Upper lobe of right lung (tissue), 1 donor: ENCODE results near the gene CTAGE15. TPM values are rescaled to one million over a fixed set of nuclear protein-coding genes. Genes with fewer than 3 reads are reported as not detected.
A peak's percentile ranks its signal among the peaks of the same experiment; 100 is the strongest.
"Not testable (repeated sequence)": the region's sequence is repeated elsewhere in the genome, so short reads cannot be mapped to it uniquely, and the experiment has no call there.

Source experiments
- ATAC-seq: fragments of 200-7000 bp; cut with Tn5 transposase; one replicate; pipeline ENCODE4 v1.9.1; 2020; ENCODE audit warnings: mild to moderate bottlenecking, moderate library complexity
- DNase-seq: peaks from one replicate; pipeline ENCODE4 v3.0.0-alpha.2; 2020
- H3K27ac ChIP-seq: fragments of 200-600 bp; one replicate; pipeline ENCODE4 v1.8.0; 2022
- H3K27me3 ChIP-seq: fragments of 200-600 bp; one replicate; pipeline ENCODE4 v1.8.0; 2022; ENCODE audit warnings: mild to moderate bottlenecking
- H3K36me3 ChIP-seq: fragments of 200-600 bp; one replicate; pipeline ENCODE4 v1.8.0; 2022
- H3K4me1 ChIP-seq: fragments of 200-600 bp; one replicate; pipeline ENCODE4 v1.8.0; 2022
- H3K4me3 ChIP-seq: fragments of 200-600 bp; one replicate; pipeline ENCODE4 v1.8.0; 2022; ENCODE audit warnings: mild to moderate bottlenecking
- H3K9me3 ChIP-seq: fragments of 200-600 bp; one replicate; pipeline ENCODE4 v1.8.0; 2022
- intact Hi-C: fragments of 100-400 bp; cut with DNase I; formaldehyde crosslinking; loops from one replicate; pipeline ENCODE4 v1.11.0; 2022
- long read RNA-seq: library from polyadenylated mRNA; unstranded; transcript quantifications from one replicate; pipeline ENCODE4 v2.0.0, GENCODE V29; 2021
- total RNA-seq: library from RNA; stranded (reverse); fragmentation: NEBNext Ultra II Directional; extraction: Animal tissue kit (Norgen Biotek cat#: 25700); gene quantifications from one replicate; pipeline ENCODE4 v1.2.1, GENCODE V29; 2021
- donor health status: DM: no; HTN: yes; CAD: no; lungs with severe emphysema.

CTAGE15 gene
- 0.93 TPM for total RNA-seq
- long read RNA-seq: 0 reads

GRCh38 chr7:143571501-143571900 lies at the start of gene CTAGE15:
TSS of gene CTAGE15 (plus strand) at chr7:143571801. CDS start at chr7:143571818, 17 bp downstream.
- H3K27ac ChIP-seq, H3K9me3 ChIP-seq, DNase-seq, H3K36me3 ChIP-seq, ATAC-seq, H3K27me3 ChIP-seq, H3K4me1 ChIP-seq, intact Hi-C loops, H3K4me3 ChIP-seq: not testable (repeated sequence)

GRCh38 chr7:143522309-143522916 lies 49.2 kb upstream of the CTAGE15 start:
- H3K27ac ChIP-seq, H3K4me1 ChIP-seq, ATAC-seq, H3K4me3 ChIP-seq, H3K27me3 ChIP-seq, H3K36me3 ChIP-seq, DNase-seq, H3K9me3 ChIP-seq, intact Hi-C loops: not testable (repeated sequence)

GRCh38 chr7:143531169-143531926 lies 40.3 kb upstream of the CTAGE15 start:
- DNase-seq, H3K9me3 ChIP-seq, ATAC-seq, H3K4me3 ChIP-seq, H3K27ac ChIP-seq, H3K27me3 ChIP-seq, H3K4me1 ChIP-seq, H3K36me3 ChIP-seq, intact Hi-C loops: not testable (repeated sequence)

- H3K4me1 ChIP-seq, intact Hi-C loops, ATAC-seq, H3K27me3 ChIP-seq, H3K27ac ChIP-seq, H3K4me3 ChIP-seq, H3K9me3 ChIP-seq, DNase-seq, H3K36me3 ChIP-seq: not testable (repeated sequence)
These were observed 39.7 kb upstream of the CTAGE15 start for GRCh38 chr7:143531932-143532331.

GRCh38 chr7:143533213-143533839 lies 38.3 kb upstream of the CTAGE15 start:
- intact Hi-C loops, DNase-seq, H3K27ac ChIP-seq, H3K4me3 ChIP-seq, H3K27me3 ChIP-seq, H3K9me3 ChIP-seq, H3K4me1 ChIP-seq, H3K36me3 ChIP-seq: not testable (repeated sequence)
- ATAC-seq: peak; percentile 65

- DNase-seq, H3K27ac ChIP-seq, H3K4me1 ChIP-seq, H3K4me3 ChIP-seq, H3K9me3 ChIP-seq, intact Hi-C loops, H3K36me3 ChIP-seq, ATAC-seq, H3K27me3 ChIP-seq: not testable (repeated sequence)
These were observed 35.2 kb upstream of the CTAGE15 start for GRCh38 chr7:143536443-143536842.

GRCh38 chr7:143543288-143544038 lies 28.1 kb upstream of the CTAGE15 start:
- H3K4me3 ChIP-seq, DNase-seq, intact Hi-C loops, H3K4me1 ChIP-seq, ATAC-seq, H3K36me3 ChIP-seq, H3K27ac ChIP-seq, H3K27me3 ChIP-seq, H3K9me3 ChIP-seq: not testable (repeated sequence)

- H3K36me3 ChIP-seq, H3K4me1 ChIP-seq, ATAC-seq, H3K27me3 ChIP-seq, H3K4me3 ChIP-seq, DNase-seq, intact Hi-C loops, H3K9me3 ChIP-seq, H3K27ac ChIP-seq: not testable (repeated sequence)
These were observed 15.6 kb upstream of the CTAGE15 start for GRCh38 chr7:143555968-143556367.

- H3K27ac ChIP-seq, intact Hi-C loops, H3K9me3 ChIP-seq, H3K4me3 ChIP-seq, H3K36me3 ChIP-seq, H3K27me3 ChIP-seq, H3K4me1 ChIP-seq, DNase-seq: not testable (repeated sequence)
- ATAC-seq: peak; percentile 69
These were observed 8.3 kb upstream of the CTAGE15 start for GRCh38 chr7:143563306-143563705.

- H3K9me3 ChIP-seq, H3K27me3 ChIP-seq, ATAC-seq, H3K4me3 ChIP-seq, H3K36me3 ChIP-seq, H3K4me1 ChIP-seq, DNase-seq, H3K27ac ChIP-seq, intact Hi-C loops: not testable (repeated sequence)
These were observed 5.6 kb upstream of the CTAGE15 start for GRCh38 chr7:143566001-143566400.

GRCh38 chr7:143588183-143588582 lies 16.6 kb downstream of the CTAGE15 start:
- ATAC-seq, H3K27ac ChIP-seq, H3K36me3 ChIP-seq, H3K27me3 ChIP-seq, H3K4me3 ChIP-seq, DNase-seq, H3K4me1 ChIP-seq, H3K9me3 ChIP-seq, intact Hi-C loops: not testable (repeated sequence)

GRCh38 chr7:143589897-143590296 lies 18.3 kb downstream of the CTAGE15 start:
- intact Hi-C loops, H3K4me3 ChIP-seq, H3K27me3 ChIP-seq, H3K4me1 ChIP-seq, DNase-seq, ATAC-seq, H3K27ac ChIP-seq, H3K9me3 ChIP-seq, H3K36me3 ChIP-seq: not testable (repeated sequence)

GRCh38 chr7:143598086-143598485 lies 26.5 kb downstream of the CTAGE15 start:
- H3K9me3 ChIP-seq, intact Hi-C loops, H3K27me3 ChIP-seq, H3K36me3 ChIP-seq, H3K4me1 ChIP-seq, H3K27ac ChIP-seq, H3K4me3 ChIP-seq: not testable (repeated sequence)
- ATAC-seq (peak; percentile 34), DNase-seq (peak; percentile 37)

- ATAC-seq, intact Hi-C loops, H3K9me3 ChIP-seq, H3K27me3 ChIP-seq, DNase-seq, H3K27ac ChIP-seq, H3K36me3 ChIP-seq, H3K4me3 ChIP-seq, H3K4me1 ChIP-seq: not testable (repeated sequence)
These were observed 31.9 kb downstream of the CTAGE15 start for GRCh38 chr7:143603549-143603948.
